IgD-negative memory B cell (primary cell): ENCODE measurements around the gene CELA3B. TPM values are rescaled to one million over a fixed set of nuclear protein-coding genes. Genes with fewer than 3 reads are reported as not detected.
"Not testable (repeated sequence)": the region's sequence is repeated elsewhere in the genome, so short reads cannot be mapped to it uniquely, and the experiment has no call there.

Source experiments
- H3K27ac Mint-ChIP-seq, 3 donors: one replicate each; pipeline ENCODE4 v1.8.0; 2020 to 2022; ENCODE audit warnings: mild to moderate bottlenecking in 3 of 3, mixed read lengths in 3 of 3, moderate library complexity in 1 of 3
- H3K27me3 Mint-ChIP-seq: one replicate; pipeline ENCODE4 v1.8.0; 2021; ENCODE audit warnings: mixed read lengths
- H3K36me3 Mint-ChIP-seq: one replicate; pipeline ENCODE4 v1.8.0; 2020; ENCODE audit warnings: mild to moderate bottlenecking, mixed read lengths
- H3K4me1 Mint-ChIP-seq, 3 donors: one replicate each; pipeline ENCODE4 v1.8.0; 2020 to 2022; ENCODE audit warnings: mixed read lengths in 3 of 3, mild to moderate bottlenecking in 1 of 3
- H3K4me3 Mint-ChIP-seq, 4 donors: one replicate each; pipeline ENCODE4 v1.8.0; 2020 to 2022; ENCODE audit warnings: mild to moderate bottlenecking in 4 of 4, mixed read lengths in 4 of 4, moderate library complexity in 3 of 4
- H3K9me3 Mint-ChIP-seq, 3 donors: one replicate each; pipeline ENCODE4 v1.8.0; 2020 to 2021; ENCODE audit warnings: mixed read lengths in 3 of 3, mild to moderate bottlenecking in 1 of 3
- polyA plus RNA-seq: library from polyadenylated mRNA; unstranded; fragments of 300-500 nt; fragmentation: Illumina TruSeq; gene quantifications from one replicate; pipeline ENCODE4 v1.2.3, GENCODE V29; 2021

Gene CELA3B
- polyA plus RNA-seq, 1 donor from 2014 or later = not detected

DNA sequence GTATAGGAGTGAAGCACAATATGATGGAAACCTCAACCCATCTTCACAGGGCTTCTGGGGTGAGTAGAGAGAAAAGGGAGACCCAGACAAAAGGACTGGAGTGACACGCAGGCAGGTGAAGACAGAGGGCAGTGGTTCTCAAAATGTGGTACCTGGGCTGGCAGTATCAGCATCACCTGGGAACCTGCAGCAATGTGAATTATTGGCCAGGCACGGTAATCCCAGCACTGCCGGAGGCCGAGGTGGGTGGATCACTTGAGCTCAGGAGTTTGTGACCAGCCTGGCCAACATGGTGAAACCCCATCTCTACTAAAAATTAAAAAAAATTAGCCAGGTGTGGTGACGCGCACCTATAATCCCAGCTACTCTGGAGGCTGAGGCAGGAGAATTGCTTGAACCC lies 5.3 kb downstream of the CELA3B start:
- not testable (repeated sequence) for H3K4me3 Mint-ChIP-seq, H3K27me3 Mint-ChIP-seq, H3K9me3 Mint-ChIP-seq, H3K4me1 Mint-ChIP-seq, H3K27ac Mint-ChIP-seq, H3K36me3 Mint-ChIP-seq

DNA sequence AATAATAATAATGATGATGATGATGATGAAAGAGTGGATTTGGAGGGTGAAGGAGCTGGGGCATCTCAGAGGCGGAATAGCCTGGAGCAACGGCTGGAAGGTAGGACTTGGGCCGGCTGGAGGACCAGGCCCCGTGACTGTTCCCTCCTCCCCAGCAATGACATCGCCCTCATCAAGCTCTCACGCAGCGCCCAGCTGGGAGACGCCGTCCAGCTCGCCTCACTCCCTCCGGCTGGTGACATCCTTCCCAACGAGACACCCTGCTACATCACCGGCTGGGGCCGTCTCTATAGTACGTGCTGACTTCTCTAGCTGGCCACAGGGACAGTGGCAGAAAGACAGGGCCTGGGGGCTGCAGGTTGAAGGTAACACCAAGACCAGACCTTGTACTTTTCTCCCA lies 6.7 kb downstream of the CELA3B start:
- H3K4me3 Mint-ChIP-seq, H3K9me3 Mint-ChIP-seq, H3K27me3 Mint-ChIP-seq, H3K4me1 Mint-ChIP-seq, H3K36me3 Mint-ChIP-seq, H3K27ac Mint-ChIP-seq: not testable (repeated sequence)

DNA sequence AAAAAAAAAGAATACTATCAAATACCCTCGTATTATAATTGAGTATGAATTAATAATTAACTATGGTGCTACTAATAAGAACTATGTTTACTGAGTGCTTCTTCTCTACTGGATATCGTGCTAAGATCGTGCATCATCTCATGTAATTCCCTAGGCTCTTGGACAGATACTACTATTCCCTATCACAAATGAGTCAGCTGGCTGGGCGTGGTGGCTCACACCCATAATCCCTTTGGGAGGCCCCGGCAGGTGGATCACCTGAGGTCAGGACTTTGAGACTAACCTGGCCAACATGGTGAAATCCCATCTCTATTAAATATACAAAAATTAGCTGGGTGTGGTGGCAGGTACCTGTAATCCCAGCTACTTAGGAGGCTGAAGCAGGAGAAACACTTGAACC lies 9.1 kb downstream of the CELA3B start:
- H3K9me3 Mint-ChIP-seq, H3K36me3 Mint-ChIP-seq, H3K27me3 Mint-ChIP-seq, H3K4me1 Mint-ChIP-seq, H3K4me3 Mint-ChIP-seq, H3K27ac Mint-ChIP-seq: not testable (repeated sequence)

DNA sequence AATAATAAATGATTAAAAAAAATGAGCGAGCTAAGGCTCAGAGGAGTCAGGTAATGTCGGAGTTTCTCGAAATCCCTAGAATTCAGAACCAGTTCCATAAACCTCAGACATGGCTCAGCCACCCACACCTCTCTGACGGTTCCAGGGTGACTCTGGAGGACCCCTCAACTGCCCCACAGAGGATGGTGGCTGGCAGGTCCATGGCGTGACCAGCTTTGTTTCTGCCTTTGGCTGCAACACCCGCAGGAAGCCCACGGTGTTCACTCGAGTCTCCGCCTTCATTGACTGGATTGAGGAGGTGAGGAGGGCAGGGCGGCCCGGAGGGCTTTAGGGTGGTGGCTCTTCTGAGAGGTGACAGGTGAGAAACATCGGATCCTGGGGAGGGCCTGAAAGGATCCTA lies 9.6 kb downstream of the CELA3B start:
- not testable (repeated sequence) for H3K9me3 Mint-ChIP-seq, H3K27ac Mint-ChIP-seq, H3K27me3 Mint-ChIP-seq, H3K4me1 Mint-ChIP-seq, H3K4me3 Mint-ChIP-seq, H3K36me3 Mint-ChIP-seq

DNA sequence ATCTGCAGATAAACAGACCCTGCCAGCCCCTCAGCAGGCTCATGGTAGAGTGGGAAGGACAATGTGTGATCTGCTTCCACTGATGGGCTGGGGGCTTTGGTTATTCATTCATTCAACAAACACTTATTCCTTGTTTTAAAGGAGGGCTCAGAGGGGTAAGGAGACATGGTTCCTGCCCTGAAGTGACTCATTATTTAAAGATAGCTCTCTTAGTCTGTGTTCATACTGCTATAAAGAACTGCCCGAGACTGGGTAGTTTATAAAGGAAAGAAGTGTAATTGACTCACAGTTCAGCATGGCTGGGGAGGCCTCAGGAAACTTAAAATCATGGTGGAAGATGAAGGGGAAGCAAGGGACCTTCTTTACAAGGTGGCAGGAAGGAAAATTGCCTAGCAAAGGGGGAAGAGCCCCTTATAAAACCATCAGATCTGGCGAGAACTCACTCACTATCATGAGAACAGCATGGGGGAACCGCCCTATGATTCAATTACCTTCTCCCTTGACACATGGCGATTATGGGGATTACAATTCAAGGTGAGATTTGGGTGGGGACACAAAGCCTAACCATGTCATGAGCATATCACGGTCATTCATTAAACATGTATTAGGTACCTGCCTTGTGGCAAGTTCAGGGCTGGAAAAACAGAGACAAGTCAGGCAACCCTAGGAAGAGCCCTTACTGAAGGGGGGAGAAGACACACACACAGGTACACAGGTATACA lies 13.0 kb downstream of the CELA3B start:
- not testable (repeated sequence) for H3K27ac Mint-ChIP-seq, H3K4me1 Mint-ChIP-seq, H3K4me3 Mint-ChIP-seq, H3K9me3 Mint-ChIP-seq, H3K27me3 Mint-ChIP-seq, H3K36me3 Mint-ChIP-seq

DNA sequence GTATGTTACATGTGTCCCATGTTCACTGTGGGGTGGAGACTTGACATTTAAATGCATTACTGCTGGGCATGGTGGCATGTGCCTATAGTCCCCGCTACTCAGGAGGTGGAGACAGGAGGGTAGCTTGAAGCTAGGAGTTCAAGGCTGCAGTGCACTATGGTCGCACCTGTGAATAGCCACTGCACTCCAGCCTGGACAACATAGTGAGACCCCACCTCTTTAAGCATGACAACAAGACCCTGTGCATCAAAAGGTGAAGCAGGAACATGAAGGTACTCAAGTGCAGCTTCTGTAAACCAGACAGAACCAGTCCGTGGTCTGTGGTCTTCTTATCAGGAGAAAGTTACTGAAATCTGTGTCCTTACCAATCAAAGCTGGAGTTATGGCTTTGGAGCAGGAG lies 15.4 kb downstream of the CELA3B start:
- H3K27ac Mint-ChIP-seq, H3K27me3 Mint-ChIP-seq, H3K36me3 Mint-ChIP-seq, H3K4me1 Mint-ChIP-seq, H3K9me3 Mint-ChIP-seq, H3K4me3 Mint-ChIP-seq: not testable (repeated sequence)

DNA sequence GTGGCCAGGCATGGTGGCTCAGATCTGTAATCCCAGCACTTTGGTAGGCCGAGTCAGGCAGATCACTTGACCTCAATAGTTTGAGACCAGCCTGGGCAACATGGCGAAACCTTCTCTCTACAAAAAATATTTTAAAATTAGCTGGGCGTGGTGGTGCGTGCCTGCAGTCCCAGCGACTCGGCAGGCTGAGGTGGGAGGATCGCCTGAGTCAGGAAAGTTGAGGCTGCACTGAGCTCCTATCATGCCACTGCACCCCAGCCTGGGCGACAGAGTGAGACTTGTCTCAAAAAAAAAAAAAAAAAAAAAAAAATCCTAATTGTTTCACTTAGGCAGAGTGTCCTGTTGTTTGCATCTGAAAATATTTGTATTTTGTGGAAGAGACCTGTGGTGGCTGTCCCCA lies 17.9 kb downstream of the CELA3B start:
- H3K36me3 Mint-ChIP-seq, H3K4me3 Mint-ChIP-seq, H3K27me3 Mint-ChIP-seq, H3K9me3 Mint-ChIP-seq, H3K27ac Mint-ChIP-seq, H3K4me1 Mint-ChIP-seq: not testable (repeated sequence)

DNA sequence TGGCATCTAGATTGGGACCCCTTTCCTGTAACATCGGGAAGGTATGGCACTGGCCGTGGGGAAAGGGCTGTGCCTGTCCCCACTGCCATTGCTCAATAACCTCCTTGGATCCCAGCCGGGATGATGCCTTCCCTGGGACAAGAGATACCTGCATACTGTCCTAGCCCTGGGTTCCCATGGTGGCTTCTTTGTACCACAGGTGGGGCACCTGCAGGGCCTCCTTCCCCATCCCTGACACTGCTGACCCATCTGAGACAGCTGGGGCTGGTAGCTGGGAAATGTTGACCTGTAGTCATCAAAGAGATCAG lies 19.8 kb downstream of the CELA3B start:
- not testable (repeated sequence) for H3K9me3 Mint-ChIP-seq, H3K4me3 Mint-ChIP-seq, H3K36me3 Mint-ChIP-seq, H3K27me3 Mint-ChIP-seq, H3K27ac Mint-ChIP-seq, H3K4me1 Mint-ChIP-seq

DNA sequence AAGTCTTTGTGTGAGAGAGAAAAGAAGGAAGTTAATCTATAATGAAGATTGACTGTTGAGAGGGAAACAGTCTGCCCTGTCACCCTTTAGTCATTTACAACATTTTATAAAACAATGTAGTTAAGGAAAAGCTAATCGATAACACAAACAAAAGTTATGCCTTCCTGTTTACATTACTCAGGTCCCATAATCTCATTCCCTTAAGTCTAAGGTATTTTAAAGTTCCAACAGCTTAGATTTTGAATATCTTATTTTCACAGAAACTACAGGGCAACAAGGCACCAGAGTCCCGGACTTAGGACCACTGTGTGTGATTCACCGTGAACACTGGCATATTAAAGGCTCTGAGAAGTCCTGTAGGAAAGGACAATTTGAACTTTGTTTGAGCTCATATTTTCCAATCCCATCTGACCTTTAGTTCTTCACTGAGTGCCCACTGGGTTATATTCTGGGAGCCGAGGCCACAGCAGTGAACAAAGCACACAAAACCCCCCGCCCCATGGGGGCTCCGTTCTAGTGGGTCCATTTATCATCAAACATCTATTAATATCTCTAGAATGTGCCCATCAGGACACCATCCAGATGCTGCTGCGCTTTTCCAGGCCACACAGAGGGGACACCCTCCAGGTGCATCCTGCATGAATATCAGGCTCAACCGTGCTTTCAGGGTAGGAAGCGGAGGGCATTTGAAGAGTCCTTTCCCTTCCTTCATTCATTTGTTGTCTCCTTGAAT lies 21.2 kb downstream of the CELA3B start:
- not testable (repeated sequence) for H3K27me3 Mint-ChIP-seq, H3K4me1 Mint-ChIP-seq, H3K9me3 Mint-ChIP-seq, H3K27ac Mint-ChIP-seq, H3K4me3 Mint-ChIP-seq, H3K36me3 Mint-ChIP-seq

DNA sequence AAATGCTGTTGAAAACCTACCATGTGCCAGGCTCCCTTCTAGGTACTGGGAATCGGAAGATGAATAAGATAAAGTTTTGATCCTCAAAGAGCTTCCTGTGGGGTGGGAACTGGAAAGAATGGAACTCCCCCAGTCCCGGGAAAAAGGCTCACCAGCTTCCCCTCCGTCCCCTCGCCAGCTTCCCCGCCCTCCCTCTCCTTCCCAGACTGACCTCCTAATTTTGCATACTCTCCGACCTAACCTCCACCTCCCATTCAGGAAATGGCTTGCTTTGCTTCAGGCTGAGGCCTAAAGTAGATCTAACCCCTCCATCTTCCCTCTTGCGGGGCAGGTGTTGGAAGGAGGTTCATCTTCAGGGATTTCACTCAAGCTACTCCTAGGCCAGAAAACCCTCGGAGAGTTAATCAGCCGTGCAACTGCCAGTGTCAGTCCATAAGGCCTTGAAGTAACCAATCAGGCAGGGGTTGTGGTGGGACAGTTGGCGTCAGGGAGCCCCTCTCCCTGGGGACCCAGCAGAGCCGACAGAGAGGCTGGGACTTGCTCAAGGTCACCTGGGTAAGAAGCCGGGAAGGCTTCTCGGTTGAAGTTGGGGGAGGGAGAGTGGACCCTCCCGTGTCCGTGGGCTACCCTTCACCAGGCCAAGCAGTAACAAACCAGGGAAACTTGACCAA lies 21.9 kb downstream of the CELA3B start:
- not testable (repeated sequence) for H3K4me3 Mint-ChIP-seq, H3K27ac Mint-ChIP-seq, H3K4me1 Mint-ChIP-seq

DNA sequence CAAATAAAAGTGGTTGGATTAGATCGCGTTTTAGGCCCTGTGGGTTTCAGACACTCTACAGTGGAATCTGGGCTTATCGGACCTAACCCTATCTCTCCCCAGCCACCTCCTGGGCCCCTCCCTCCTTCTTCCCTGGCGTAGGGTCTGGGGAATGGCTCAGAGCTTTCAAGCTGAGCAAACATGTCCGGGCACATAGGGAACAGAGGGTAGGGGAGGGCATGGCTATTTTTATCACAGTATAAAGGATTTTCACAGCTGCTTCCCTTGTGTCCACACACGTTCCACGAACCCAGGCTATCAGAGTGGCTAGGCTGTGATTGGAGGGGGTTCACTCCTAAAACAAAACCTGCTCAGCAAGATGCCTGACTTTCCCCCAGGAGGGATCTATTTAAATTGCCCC lies 22.8 kb downstream of the CELA3B start:
- not testable (repeated sequence) for H3K9me3 Mint-ChIP-seq, H3K4me1 Mint-ChIP-seq, H3K36me3 Mint-ChIP-seq

More for the DNA sequence above, 21.9 kb downstream of the CELA3B start:
- not testable (repeated sequence) for H3K9me3 Mint-ChIP-seq, H3K36me3 Mint-ChIP-seq, H3K27me3 Mint-ChIP-seq

DNA sequence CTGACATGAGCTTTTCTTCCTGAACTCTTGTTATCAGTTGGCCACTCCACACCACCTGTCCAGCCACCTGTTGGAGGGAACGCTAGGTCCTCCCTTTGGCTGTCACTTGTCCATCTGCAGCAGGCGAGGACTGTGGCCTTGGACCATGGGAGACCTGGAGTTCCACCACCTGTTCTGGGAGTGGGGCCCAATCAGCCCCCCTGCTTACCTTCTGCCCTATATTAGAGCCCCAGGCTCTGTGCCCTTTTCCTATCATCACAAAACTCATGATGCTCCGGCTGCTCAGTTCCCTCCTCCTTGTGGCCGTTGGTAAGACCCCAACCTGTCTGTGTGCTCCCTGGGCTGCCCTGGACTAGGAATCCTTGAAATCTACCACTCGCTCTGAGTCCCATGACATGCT lies 24.6 kb downstream of the CELA3B start, which contains the start of gene CELA3A:
Gene CELA3A, plus strand, starts transcription at position 249 of the 400 bp plus-strand sequence. Its CDS starts 18 bp downstream, at position 267.
- Mint-ChIP-seq H3K27ac (no peak within 1 kb of the TSS), H3K27me3 (peaks cover 4% of the 10 kb centered on the region), H3K36me3 (no peaks in the 10 kb centered on the region), H3K4me1 (peaks cover 0 to 2% (median 0%) of the 10 kb centered on the region in 3 donors), H3K4me3 (peak within 1 kb of the TSS in 2 of 4 donors; percentile 16 to 28), H3K9me3 (no peaks in the 10 kb centered on the region)

More for the DNA sequence above, 22.8 kb downstream of the CELA3B start:
- H3K27ac Mint-ChIP-seq, H3K4me3 Mint-ChIP-seq, H3K27me3 Mint-ChIP-seq: not testable (repeated sequence)

DNA sequence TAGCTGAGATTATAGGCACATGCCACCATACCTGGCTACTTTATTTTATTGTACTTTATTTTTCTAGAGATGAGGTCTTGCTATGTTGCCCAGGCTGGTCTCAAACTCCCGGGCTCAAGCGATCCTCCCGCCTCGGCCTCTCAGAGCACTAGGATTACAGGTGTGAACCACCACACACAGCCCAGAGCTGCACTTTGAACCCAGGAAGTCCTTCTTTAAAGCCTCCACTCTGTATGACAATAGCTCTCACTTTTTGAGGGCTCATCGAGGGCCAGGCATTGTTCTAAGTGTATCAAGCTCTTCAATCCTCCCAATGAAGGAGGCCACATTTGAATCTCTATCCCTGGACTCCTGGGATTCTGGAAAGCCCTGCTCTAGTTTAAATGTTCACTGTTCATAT lies 25.6 kb downstream of the CELA3B start:
- H3K27ac Mint-ChIP-seq, H3K27me3 Mint-ChIP-seq, H3K36me3 Mint-ChIP-seq, H3K9me3 Mint-ChIP-seq, H3K4me1 Mint-ChIP-seq, H3K4me3 Mint-ChIP-seq: not testable (repeated sequence)

DNA sequence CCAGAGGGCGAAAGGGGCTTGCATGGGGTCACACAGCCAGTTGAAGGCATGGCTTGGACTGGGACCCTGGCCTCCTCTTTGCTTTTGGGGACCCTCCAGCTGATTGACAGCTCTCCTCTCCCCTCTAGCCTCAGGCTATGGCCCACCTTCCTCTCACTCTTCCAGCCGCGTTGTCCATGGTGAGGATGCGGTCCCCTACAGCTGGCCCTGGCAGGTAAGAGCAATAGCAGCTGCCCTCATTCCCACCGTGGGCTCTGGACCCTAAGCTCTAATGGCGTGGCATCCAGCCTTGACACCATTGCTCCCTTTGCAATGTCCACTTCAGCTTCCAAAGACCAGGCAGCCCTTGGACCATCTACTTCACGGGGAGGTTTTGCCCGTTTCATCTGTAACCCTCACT lies 26.1 kb downstream of the CELA3B start:
- not testable (repeated sequence) for H3K27ac Mint-ChIP-seq, H3K9me3 Mint-ChIP-seq, H3K4me1 Mint-ChIP-seq, H3K36me3 Mint-ChIP-seq, H3K27me3 Mint-ChIP-seq, H3K4me3 Mint-ChIP-seq

DNA sequence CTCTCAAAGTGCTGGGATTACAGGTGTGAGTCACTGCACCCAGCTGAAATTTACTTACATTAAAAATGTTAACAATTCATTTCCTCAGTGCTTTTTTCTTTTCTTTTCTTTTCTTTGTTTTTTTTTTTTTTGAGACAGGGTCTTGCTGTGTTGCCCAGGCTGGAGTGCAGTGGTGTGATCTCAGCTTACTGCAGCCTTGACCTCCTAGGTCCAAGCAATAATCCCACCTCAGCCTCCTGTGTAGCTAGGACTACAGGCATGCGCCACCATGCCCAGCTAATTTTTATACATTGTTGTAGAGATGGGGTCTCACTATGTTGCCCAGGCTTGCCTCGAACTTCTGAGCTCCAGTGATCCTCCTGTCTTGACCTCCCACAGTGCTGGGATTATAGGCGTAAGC lies 27.1 kb downstream of the CELA3B start:
- not testable (repeated sequence) for H3K4me1 Mint-ChIP-seq, H3K36me3 Mint-ChIP-seq, H3K9me3 Mint-ChIP-seq, H3K27me3 Mint-ChIP-seq, H3K27ac Mint-ChIP-seq, H3K4me3 Mint-ChIP-seq
